IMR-90 (cell line): ENCODE measurements around the gene SLC22A15. TPM values are rescaled to one million over a fixed set of nuclear protein-coding genes. Genes with fewer than 3 reads are reported as not detected.

Experiments
- ATAC-seq: fragments of 200-7000 bp; cut with Tn5 transposase; 2 replicates; pipeline ENCODE4 v1.9.1; 2020; ENCODE audit warnings: low read depth, mild to moderate bottlenecking, moderate library complexity
- BruUV-seq: library from RNA; stranded (reverse); fragments of 400-500 nt; replicated peaks from 2 replicates; lab custom pipeline; 2021; lab: Mats Ljungman, UMichigan
- CTCF ChIA-PET: fragments of 300-600 bp; formaldehyde crosslinking; extraction: SDS; loops from one replicate; lab custom pipeline; 2021; ENCODE audit warnings: antibody characterized with exemption; lab: Yijun Ruan, JAX
- POLR2A ChIA-PET: fragments of 300-600 bp; sonication (Branson Sonifier 250); formaldehyde crosslinking; loops from one replicate; lab custom pipeline; 2022; ENCODE audit warnings: antibody characterized with exemption; ENCODE audit not compliant: unreplicated experiment; lab: Charles Lee
- DNase-seq: peaks from one replicate; pipeline ENCODE4 v3.0.0; 2013
- H2AFZ ChIP-seq: replicated peaks from 2 replicates; pipeline ENCODE3; 2013; ENCODE audit warnings: low read length, mild to moderate bottlenecking; ENCODE audit not compliant: poor library complexity
- H2AK5ac ChIP-seq: 2 replicates; pipeline ENCODE4 v1.6.1; 2013; ENCODE audit warnings: low read depth, low read length, inconsistent platforms
- H2AK9ac ChIP-seq: replicated peaks from 2 replicates; pipeline ENCODE3; 2013; ENCODE audit warnings: mild to moderate bottlenecking, low read depth, low read length, moderate library complexity; ENCODE audit not compliant: poor library complexity
- H2BK120ac ChIP-seq: 2 replicates; pipeline ENCODE4 v1.6.1; 2013; ENCODE audit warnings: low read depth, low read length, inconsistent platforms
- H2BK15ac ChIP-seq: 3 replicates; pipeline ENCODE4 v1.6.1; 2013; ENCODE audit warnings: low read depth, low read length, inconsistent platforms
- H2BK20ac ChIP-seq: 2 replicates; pipeline ENCODE4 v1.6.1; 2013; ENCODE audit warnings: low read depth, mild to moderate bottlenecking, inconsistent platforms, low read length, moderate library complexity
- H2BK5ac ChIP-seq: 2 replicates; pipeline ENCODE4 v1.6.1; 2013; ENCODE audit warnings: mild to moderate bottlenecking, low read depth, low read length, inconsistent platforms; ENCODE audit not compliant: poor library complexity, severe bottlenecking
- H3K14ac ChIP-seq: replicated peaks from 2 replicates; pipeline ENCODE4 v1.6.1; 2013; ENCODE audit warnings: low read depth, low read length, inconsistent platforms
- H3K18ac ChIP-seq: 2 replicates; pipeline ENCODE4 v1.6.1; 2013; ENCODE audit warnings: low read depth, low read length, control low read depth
- H3K23ac ChIP-seq: 2 replicates; pipeline ENCODE4 v1.6.1; 2013; ENCODE audit warnings: low read depth, low read length, inconsistent platforms
- H3K27ac ChIP-seq: 2 replicates; pipeline ENCODE4 v1.5.1; 2013; ENCODE audit warnings: mild to moderate bottlenecking, control low read depth, low read length; ENCODE audit not compliant: insufficient read depth
- H3K27me3 ChIP-seq: 2 replicates; pipeline ENCODE4 v1.6.1; 2013; ENCODE audit warnings: low read length; ENCODE audit not compliant: control insufficient read depth, insufficient read depth
- H3K36me3 ChIP-seq: 2 replicates; pipeline ENCODE4 v1.6.1; 2013; ENCODE audit warnings: low read length, mixed read lengths; ENCODE audit not compliant: control insufficient read depth, insufficient read depth
- H3K4ac ChIP-seq: 2 replicates; pipeline ENCODE4 v1.6.1; 2013; ENCODE audit warnings: low read depth, low read length, inconsistent platforms
- H3K4me1 ChIP-seq: 2 replicates; pipeline ENCODE4 v1.6.1; 2013; ENCODE audit warnings: low read length, mixed read lengths; ENCODE audit not compliant: control insufficient read depth, insufficient read depth
- H3K4me2 ChIP-seq: 2 replicates; pipeline ENCODE4 v1.6.1; 2013; ENCODE audit warnings: low read depth, mild to moderate bottlenecking, control low read depth, low read length, moderate library complexity
- H3K4me3 ChIP-seq: 2 replicates; pipeline ENCODE4 v1.5.1; 2013; ENCODE audit warnings: low read depth, mild to moderate bottlenecking, control low read depth, low read length, moderate library complexity; ENCODE audit not compliant: insufficient read depth
- H3K56ac ChIP-seq: 2 replicates; pipeline ENCODE4 v1.6.1; 2013; ENCODE audit warnings: low read length, inconsistent platforms; ENCODE audit not compliant: insufficient read depth; ENCODE audit errors: extremely low read depth
- H3K79me1 ChIP-seq, 2 experiments: 2 replicates each; pipeline ENCODE4 v1.6.1; 2013; ENCODE audit warnings: low read length in 2 of 2, inconsistent platforms in 1 of 2, low read depth in 1 of 2
- H3K9ac ChIP-seq: 2 replicates; pipeline ENCODE4 v1.6.1; 2013; ENCODE audit warnings: low read depth, low read length, control low read depth
- H3K9me1 ChIP-seq: 2 replicates; pipeline ENCODE4 v1.6.1; 2013; ENCODE audit warnings: low read length, inconsistent platforms; ENCODE audit not compliant: insufficient read depth
- H3K9me3 ChIP-seq: 2 replicates; pipeline ENCODE4 v1.6.1; 2013; ENCODE audit warnings: low read length; ENCODE audit not compliant: control insufficient read depth, insufficient read depth
- H4K20me1 ChIP-seq: 2 replicates; pipeline ENCODE4 v1.6.1; 2013; ENCODE audit warnings: low read length, inconsistent platforms; ENCODE audit not compliant: insufficient read depth
- H4K5ac ChIP-seq: 2 replicates; pipeline ENCODE4 v1.6.1; 2013; ENCODE audit warnings: mild to moderate bottlenecking, low read depth, low read length, control low read depth
- H4K8ac ChIP-seq, 2 experiments: 2 replicates each; pipeline ENCODE4 v1.6.1; 2013; ENCODE audit warnings: low read depth in 2 of 2, low read length in 2 of 2, control low read depth in 1 of 2, inconsistent platforms in 1 of 2
- H4K91ac ChIP-seq: 2 replicates; pipeline ENCODE4 v1.6.1; 2013; ENCODE audit warnings: low read depth, low read length, inconsistent platforms; ENCODE audit not compliant: insufficient read depth
- CEBPB ChIP-seq: IDR thresholded peaks from 2 replicates; pipeline ENCODE4 v1.6.1; 2012; ENCODE audit warnings: low read depth, low read length, improper control_type of control experiment
- CTCF ChIP-seq: conservative IDR thresholded peaks from 2 replicates; pipeline ENCODE4 v1.5.1; 2012; ENCODE audit warnings: mild to moderate bottlenecking, low read depth, low read length, improper control_type of control experiment
- MXI1 ChIP-seq: IDR thresholded peaks from 2 replicates; pipeline ENCODE4 v1.6.1; 2012; ENCODE audit warnings: low read depth, mild to moderate bottlenecking, low read length, moderate library complexity, borderline replicate concordance
- RAD21 ChIP-seq: IDR thresholded peaks from 2 replicates; pipeline ENCODE4 v1.6.1; 2012; ENCODE audit warnings: low read length, improper control_type of control experiment
- RCOR1 ChIP-seq: IDR thresholded peaks from 2 replicates; pipeline ENCODE4 v1.6.1; 2012; ENCODE audit warnings: mild to moderate bottlenecking, low read length, improper control_type of control experiment; ENCODE audit not compliant: insufficient replicate concordance
- WGBS, 2 experiments: methylation state at CpG; one replicate each; pipeline versions ENCODE4 v1.1.5 to v1.1.7; 2013; ENCODE audit warnings: missing lambda C conversion rate in 2 of 2; ENCODE audit not compliant: insufficient read length in 1 of 2; ENCODE audit errors: extremely low coverage in 2 of 2; 5-methylcytosine and 5-hydroxymethylcytosine counted together
- dilution Hi-C: fragments of 300-500 bp; cut with HindIII; formaldehyde crosslinking; loops from one replicate; pipeline ENCODE4 v1.14.3; 2018; ENCODE audit warnings: low sequenced_read_pairs; ENCODE audit not compliant: unreplicated experiment
- in situ Hi-C: fragments of 300-500 bp; cut with MboI; formaldehyde crosslinking; loops from 3 replicates; pipeline ENCODE4 v1.14.3; 2019; ENCODE audit warnings: low sequenced_read_pairs, inconsistent platforms, mixed read lengths
- intact Hi-C: fragments of 100-400 bp; cut with micrococcal nuclease; formaldehyde crosslinking; loops from 2 replicates; pipeline ENCODE4 v1.10.0; 2022
- polyA plus RNA-seq, 3 experiments: library from polyadenylated mRNA; depleted of rRNA; stranded (reverse); fragments of >200 nt; gene quantifications; 2 replicates each; pipeline ENCODE4 v1.2.3, GENCODE V29; 2012; ENCODE audit warnings: low replicate concordance in 1 of 3
- total RNA-seq: library from RNA; depleted of rRNA; stranded (reverse); fragments of >200 nt; gene quantifications from 2 replicates; pipeline ENCODE4 v1.2.3, GENCODE V29; 2012

SLC22A15 gene
- total and polyA plus RNA-seq, 2 of the 4 experiments (the other 2 are of a cell fraction), result under 0.01 to 0.02 TPM

GRCh38 chr1:116075990-116076389, 99.7 kb downstream of the SLC22A15 start:
- ATAC-seq (no peak), DNase-seq (no peak)
- no peak overlapping the region for H3K9ac ChIP-seq
- intact Hi-C loops (no loop called here), dilution Hi-C loops (no loop called here), in situ Hi-C loops (no loop called here)
- H2BK15ac ChIP-seq, result no peak overlapping the region
- H4K8ac ChIP-seq, result no peak overlapping the region
- H3K9me3 ChIP-seq, result no peaks in the 10 kb centered on the region
- H3K18ac ChIP-seq, result no peak overlapping the region
- no peak overlapping the region for H3K4ac ChIP-seq
- CTCF ChIA-PET, result no interaction called here
- no peak overlapping the region for H3K27ac ChIP-seq
- no peaks in the 10 kb centered on the region for H3K79me1 ChIP-seq
- H2AFZ ChIP-seq, result no peak overlapping the region
- no peak overlapping the region for H3K4me3 ChIP-seq
- H3K4me1 ChIP-seq, result no peaks in the 10 kb centered on the region
- no peak overlapping the region for H2BK20ac ChIP-seq
- TF ChIP-seq CEBPB, result no peak
- no peak for TF ChIP-seq CTCF
- no peak for TF ChIP-seq RCOR1
- TF ChIP-seq RAD21, result no peak
- no peak for TF ChIP-seq MXI1
- WGBS, 2 experiments, result no CpG with 5 or more reads among the region's 4 CpGs
- no peak overlapping the region for H2BK120ac ChIP-seq
- POLR2A ChIA-PET, result no interaction called here
- H4K5ac ChIP-seq, result no peak overlapping the region
- no peaks in the 10 kb centered on the region for H4K20me1 ChIP-seq
- H3K4me2 ChIP-seq, result no peak overlapping the region
- H3K36me3 ChIP-seq, result no peaks in the 10 kb centered on the region
- no peak overlapping the region for H2AK5ac ChIP-seq
- no peak overlapping the region for H2BK5ac ChIP-seq
- no peaks in the 10 kb centered on the region for H3K27me3 ChIP-seq
- H3K56ac ChIP-seq, result no peak overlapping the region
- no peak overlapping the region for H3K23ac ChIP-seq
- no peak overlapping the region for H4K91ac ChIP-seq
- no TSS peak for BruUV-seq
- no peak overlapping the region for H2AK9ac ChIP-seq
- no peaks in the 10 kb centered on the region for H3K9me1 ChIP-seq
- H3K14ac ChIP-seq, result no peak overlapping the region
